Loucy (cell line): ENCODE results near the gene TRMT61A.

Experiments
- EZH2phosphoT487 ChIP-seq: fragments of 200-600 bp; IDR thresholded peaks from 2 replicates; pipeline ENCODE4 v1.6.1; 2018; ENCODE audit warnings: antibody characterized with exemption, mild to moderate bottlenecking, moderate library complexity, borderline replicate concordance
- TF ChIP-seq, protein P1 (sequence below): fragments of 200-600 bp; sonication (generic); conservative IDR thresholded peaks from 2 replicates; pipeline ENCODE4 v1.5.1; 2014; ENCODE audit warnings: mild to moderate bottlenecking, antibody characterized with exemption, low read length

DNA sequence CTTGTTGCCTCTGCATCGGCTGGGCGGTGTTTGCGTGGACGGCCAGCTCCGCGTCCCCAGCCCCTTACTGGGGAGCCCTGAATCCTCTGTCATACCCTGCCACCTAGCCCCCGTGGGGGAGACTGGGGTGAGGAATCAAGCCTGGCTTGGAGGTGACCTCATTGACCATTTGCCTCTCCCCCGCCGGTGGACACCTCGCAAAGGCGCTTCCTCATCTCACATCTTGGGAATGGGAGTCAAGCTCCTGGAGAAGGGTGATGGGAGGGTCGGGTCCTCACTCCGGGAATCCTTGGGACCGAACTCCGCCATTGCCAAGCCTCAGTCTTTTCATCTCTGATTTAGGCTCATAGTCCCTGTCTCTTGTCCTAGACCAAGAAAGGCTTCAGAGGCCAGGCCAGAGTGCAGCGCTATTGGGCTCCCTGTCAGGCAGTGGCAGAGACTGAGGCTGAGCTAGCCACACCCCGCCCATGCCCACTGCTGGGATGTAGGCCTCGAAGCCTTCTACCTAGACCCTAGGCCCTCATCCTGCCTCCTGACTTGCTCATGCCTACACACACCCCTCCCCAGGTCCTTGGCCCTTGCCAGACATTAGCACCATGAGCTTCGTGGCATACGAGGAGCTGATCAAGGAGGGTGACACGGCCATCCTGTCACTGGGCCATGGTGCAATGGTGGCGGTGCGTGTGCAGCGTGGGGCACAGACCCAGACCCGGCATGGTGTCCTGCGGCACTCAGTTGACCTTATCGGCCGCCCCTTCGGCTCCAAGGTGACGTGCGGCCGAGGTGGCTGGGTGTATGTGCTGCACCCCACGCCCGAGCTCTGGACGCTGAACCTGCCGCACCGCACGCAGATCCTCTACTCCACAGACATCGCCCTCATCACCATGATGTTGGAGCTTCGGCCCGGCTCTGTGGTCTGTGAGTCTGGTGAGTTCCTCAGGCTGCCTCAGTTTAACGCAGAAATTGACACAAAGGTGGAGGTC is 678 bp downstream of the TRMT61A start:
- TF ChIP-seq, protein P1, sequence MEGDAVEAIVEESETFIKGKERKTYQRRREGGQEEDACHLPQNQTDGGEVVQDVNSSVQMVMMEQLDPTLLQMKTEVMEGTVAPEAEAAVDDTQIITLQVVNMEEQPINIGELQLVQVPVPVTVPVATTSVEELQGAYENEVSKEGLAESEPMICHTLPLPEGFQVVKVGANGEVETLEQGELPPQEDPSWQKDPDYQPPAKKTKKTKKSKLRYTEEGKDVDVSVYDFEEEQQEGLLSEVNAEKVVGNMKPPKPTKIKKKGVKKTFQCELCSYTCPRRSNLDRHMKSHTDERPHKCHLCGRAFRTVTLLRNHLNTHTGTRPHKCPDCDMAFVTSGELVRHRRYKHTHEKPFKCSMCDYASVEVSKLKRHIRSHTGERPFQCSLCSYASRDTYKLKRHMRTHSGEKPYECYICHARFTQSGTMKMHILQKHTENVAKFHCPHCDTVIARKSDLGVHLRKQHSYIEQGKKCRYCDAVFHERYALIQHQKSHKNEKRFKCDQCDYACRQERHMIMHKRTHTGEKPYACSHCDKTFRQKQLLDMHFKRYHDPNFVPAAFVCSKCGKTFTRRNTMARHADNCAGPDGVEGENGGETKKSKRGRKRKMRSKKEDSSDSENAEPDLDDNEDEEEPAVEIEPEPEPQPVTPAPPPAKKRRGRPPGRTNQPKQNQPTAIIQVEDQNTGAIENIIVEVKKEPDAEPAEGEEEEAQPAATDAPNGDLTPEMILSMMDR = no peak
- no peak for TF ChIP-seq EZH2phosphoT487
